ENCODE measurements around the gene ERBB4.

DNA sequence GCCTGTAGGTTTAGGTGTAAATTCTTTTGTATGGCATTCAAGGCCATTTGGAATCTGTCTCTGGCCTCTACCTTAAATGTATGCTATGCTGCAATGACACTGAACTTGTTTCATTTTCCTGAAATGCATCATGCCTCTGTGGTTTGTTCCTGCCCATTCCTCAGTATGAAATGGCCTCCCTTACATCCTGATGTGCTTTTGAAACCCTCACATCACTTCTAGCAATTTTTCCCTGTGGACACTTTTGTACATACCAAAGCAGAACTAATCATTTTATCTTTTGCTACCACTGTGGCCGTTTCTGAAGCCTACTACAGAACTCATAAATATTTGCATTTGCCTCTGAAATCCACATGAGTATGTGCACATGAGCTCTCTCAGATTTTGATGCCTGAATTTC, 557.2 kb downstream of the ERBB4 start:
- TF ChIP-seq EZH2phosphoT487 (IDR thresholded peaks at IDR 0.05; ENCODE audit: borderline replicate concordance, low read depth) (no peak), POLR2AphosphoS5 (IDR thresholded peaks at IDR 0.05; ENCODE audit: low read depth, low read length) (no peak), JUND (IDR thresholded peaks at IDR 0.05) (no peak), TAF1 (IDR thresholded peaks at IDR 0.05; ENCODE audit: borderline replicate concordance, low read depth, low read length) (no peak), NRF1 (IDR thresholded peaks at IDR 0.05; ENCODE audit: low read depth, low read length) (no peak), MXI1 (IDR thresholded peaks at IDR 0.05; ENCODE audit: low read depth, low read length) (no peak), YY1 (IDR thresholded peaks at IDR 0.05; ENCODE audit: low read depth) (no peak), RAD21 (IDR thresholded peaks at IDR 0.05; ENCODE audit: low read length) (no peak), RFX5 (IDR thresholded peaks at IDR 0.05; ENCODE audit: low read length) (no peak)
- TF ChIP-seq, protein P1, sequence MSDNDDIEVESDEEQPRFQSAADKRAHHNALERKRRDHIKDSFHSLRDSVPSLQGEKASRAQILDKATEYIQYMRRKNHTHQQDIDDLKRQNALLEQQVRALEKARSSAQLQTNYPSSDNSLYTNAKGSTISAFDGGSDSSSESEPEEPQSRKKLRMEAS (IDR thresholded peaks at IDR 0.05; ENCODE audit: low read depth) = no peak
- TF ChIP-seq, protein P2, sequence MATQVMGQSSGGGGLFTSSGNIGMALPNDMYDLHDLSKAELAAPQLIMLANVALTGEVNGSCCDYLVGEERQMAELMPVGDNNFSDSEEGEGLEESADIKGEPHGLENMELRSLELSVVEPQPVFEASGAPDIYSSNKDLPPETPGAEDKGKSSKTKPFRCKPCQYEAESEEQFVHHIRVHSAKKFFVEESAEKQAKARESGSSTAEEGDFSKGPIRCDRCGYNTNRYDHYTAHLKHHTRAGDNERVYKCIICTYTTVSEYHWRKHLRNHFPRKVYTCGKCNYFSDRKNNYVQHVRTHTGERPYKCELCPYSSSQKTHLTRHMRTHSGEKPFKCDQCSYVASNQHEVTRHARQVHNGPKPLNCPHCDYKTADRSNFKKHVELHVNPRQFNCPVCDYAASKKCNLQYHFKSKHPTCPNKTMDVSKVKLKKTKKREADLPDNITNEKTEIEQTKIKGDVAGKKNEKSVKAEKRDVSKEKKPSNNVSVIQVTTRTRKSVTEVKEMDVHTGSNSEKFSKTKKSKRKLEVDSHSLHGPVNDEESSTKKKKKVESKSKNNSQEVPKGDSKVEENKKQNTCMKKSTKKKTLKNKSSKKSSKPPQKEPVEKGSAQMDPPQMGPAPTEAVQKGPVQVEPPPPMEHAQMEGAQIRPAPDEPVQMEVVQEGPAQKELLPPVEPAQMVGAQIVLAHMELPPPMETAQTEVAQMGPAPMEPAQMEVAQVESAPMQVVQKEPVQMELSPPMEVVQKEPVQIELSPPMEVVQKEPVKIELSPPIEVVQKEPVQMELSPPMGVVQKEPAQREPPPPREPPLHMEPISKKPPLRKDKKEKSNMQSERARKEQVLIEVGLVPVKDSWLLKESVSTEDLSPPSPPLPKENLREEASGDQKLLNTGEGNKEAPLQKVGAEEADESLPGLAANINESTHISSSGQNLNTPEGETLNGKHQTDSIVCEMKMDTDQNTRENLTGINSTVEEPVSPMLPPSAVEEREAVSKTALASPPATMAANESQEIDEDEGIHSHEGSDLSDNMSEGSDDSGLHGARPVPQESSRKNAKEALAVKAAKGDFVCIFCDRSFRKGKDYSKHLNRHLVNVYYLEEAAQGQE (IDR thresholded peaks at IDR 0.05; ENCODE audit: low read depth, low read length) = no peak
- TF ChIP-seq, protein P3, sequence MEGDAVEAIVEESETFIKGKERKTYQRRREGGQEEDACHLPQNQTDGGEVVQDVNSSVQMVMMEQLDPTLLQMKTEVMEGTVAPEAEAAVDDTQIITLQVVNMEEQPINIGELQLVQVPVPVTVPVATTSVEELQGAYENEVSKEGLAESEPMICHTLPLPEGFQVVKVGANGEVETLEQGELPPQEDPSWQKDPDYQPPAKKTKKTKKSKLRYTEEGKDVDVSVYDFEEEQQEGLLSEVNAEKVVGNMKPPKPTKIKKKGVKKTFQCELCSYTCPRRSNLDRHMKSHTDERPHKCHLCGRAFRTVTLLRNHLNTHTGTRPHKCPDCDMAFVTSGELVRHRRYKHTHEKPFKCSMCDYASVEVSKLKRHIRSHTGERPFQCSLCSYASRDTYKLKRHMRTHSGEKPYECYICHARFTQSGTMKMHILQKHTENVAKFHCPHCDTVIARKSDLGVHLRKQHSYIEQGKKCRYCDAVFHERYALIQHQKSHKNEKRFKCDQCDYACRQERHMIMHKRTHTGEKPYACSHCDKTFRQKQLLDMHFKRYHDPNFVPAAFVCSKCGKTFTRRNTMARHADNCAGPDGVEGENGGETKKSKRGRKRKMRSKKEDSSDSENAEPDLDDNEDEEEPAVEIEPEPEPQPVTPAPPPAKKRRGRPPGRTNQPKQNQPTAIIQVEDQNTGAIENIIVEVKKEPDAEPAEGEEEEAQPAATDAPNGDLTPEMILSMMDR (IDR thresholded peaks at IDR 0.05) = no peak
- TF ChIP-seq, protein P4, sequence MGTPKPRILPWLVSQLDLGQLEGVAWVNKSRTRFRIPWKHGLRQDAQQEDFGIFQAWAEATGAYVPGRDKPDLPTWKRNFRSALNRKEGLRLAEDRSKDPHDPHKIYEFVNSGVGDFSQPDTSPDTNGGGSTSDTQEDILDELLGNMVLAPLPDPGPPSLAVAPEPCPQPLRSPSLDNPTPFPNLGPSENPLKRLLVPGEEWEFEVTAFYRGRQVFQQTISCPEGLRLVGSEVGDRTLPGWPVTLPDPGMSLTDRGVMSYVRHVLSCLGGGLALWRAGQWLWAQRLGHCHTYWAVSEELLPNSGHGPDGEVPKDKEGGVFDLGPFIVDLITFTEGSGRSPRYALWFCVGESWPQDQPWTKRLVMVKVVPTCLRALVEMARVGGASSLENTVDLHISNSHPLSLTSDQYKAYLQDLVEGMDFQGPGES (IDR thresholded peaks at IDR 0.05; ENCODE audit: low read depth, low read length) = no peak

All from SK-N-SH (cell line).